Glomerular visceral epithelial cell (primary cell): ENCODE measurements around the gene FOXC2.
"Not testable (repeated sequence)": the region's sequence is repeated elsewhere in the genome, so short reads cannot be mapped to it uniquely, and the experiment has no call there.

Experiments used
- DNase-seq: peaks from one replicate; pipeline ENCODE4 v3.0.0-alpha.2; 2016; ENCODE audit errors: extremely low spot score

FOXC2 gene

GRCh38 chr16:86587955-86588354, 21.3 kb downstream of the FOXC2 start:
- not testable (repeated sequence) for DNase-seq

- peak; percentile 67 for DNase-seq
Observed at GRCh38 chr16:86590501-86591144, 24.0 kb downstream of the FOXC2 start.

- DNase-seq, result no peak
Observed at GRCh38 chr16:86591270-86591669, 24.6 kb downstream of the FOXC2 start.

- DNase-seq, result no peak
Observed at GRCh38 chr16:86593913-86594620, 27.4 kb downstream of the FOXC2 start.

DNA sequence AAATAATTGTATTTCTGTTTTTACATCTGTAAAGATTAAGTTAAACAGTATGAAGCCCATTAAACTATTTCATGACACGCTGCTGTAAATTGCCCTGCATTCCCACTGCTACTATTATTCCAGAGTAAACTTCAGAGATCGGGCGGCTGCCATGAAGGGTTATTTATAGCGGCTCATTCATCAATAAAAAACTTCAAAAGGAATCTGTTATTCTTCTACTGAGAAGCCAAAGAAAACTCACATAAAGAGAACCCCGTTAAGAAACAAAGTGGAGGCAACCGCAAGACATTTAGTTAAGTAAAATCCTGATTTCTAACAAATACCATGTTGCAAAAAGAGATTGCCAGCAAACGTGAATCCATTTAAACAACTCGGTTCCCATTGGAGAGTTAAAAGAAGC, 28.1 kb downstream of the FOXC2 start:
- DNase-seq, result no peak

- no peak for DNase-seq
Observed at GRCh38 chr16:86595983-86596605, 29.5 kb downstream of the FOXC2 start.

GRCh38 chr16:86597126-86597879, 30.7 kb downstream of the FOXC2 start:
- DNase-seq, result no peak

- DNase-seq, result no peak
Observed at GRCh38 chr16:86597880-86598606, 31.4 kb downstream of the FOXC2 start.

GRCh38 chr16:86598607-86599565, 32.3 kb downstream of the FOXC2 start:
- no peak for DNase-seq

DNA sequence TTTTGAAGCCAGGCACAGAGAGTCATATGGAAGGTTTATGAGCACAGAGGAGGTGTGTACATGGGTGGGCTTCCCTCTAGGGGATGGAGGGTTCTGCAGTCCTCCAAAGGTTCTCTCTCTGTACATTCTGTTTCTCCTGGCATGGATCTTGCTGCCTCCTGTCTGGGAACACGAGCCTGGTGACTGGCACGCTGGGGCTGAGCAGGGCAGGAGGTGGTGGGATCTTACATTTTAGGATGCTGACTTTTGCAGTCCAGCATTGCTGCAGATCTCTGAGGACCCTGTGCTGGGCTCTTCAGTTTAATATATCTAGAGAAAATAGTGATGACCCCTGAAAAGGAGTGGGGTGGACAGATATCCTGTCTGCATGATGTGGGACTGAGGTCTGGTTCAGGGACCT, 34.7 kb downstream of the FOXC2 start:
- DNase-seq, result no peak

DNA sequence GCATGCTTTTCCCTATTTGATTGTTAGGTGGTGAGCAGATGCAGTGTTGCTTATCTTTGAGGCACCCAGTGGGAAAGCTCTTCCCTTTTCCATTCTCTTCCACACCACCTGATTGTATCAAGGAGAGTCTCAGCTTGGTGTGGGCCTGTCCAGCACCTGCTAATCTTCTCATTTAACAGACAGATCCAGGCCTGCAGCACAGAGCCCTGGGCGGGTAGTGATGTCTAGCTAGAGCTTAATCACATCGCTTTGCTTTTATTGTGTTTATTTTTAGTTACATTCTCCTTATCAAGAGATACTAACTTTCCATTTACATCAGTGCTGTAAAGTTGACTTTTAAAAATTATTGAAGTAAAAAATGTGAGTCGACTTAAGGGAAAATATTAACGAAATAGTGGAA, 35.9 kb downstream of the FOXC2 start:
- DNase-seq, result no peak

- DNase-seq, result no peak
Observed at GRCh38 chr16:86604436-86605193, 38.0 kb downstream of the FOXC2 start.

- DNase-seq, result no peak
Observed at GRCh38 chr16:86605950-86606349, 39.3 kb downstream of the FOXC2 start.

- DNase-seq, result no peak
Observed at GRCh38 chr16:86608301-86608747, 41.7 kb downstream of the FOXC2 start.

DNA sequence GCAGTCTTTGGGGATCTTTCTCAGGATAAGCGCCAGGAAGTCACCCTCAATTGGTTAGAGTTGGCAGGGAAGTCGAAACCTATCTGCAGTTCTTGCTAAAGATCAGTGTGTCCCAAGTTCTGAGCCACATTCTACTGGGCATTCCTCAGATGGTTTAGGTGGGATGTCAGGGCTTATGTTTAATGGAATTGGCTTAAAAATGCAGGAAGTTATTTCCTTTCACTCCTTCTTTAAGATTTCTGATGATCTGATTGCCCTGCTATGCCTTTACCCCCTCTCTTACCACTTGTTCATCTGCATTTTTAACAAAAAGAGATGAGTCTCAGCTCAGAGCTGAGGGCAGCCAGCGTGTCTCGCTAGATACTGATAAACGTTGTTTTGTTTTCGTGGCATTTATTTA, 42.5 kb downstream of the FOXC2 start:
- peak; percentile 88 for DNase-seq

DNA sequence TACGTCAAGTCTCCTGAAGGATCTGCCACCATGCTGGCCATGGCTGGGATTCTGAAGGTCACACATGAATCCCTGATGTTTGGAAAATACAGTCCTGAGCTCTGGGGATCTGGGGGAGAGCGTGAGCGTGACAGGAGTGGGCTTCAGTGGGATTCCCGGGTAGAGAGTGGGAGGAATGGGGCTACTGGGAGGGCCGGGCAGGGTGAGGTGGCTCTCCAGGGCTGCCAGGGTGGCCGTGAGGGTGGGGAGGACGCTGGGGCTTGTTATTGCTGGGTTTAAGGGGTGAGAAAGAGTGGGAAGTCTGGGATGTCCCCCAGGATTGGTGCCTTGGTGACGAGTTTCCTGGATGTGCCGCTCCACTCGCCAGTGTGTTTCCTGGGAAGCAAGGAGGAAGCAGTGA, 43.0 kb downstream of the FOXC2 start:
- no peak for DNase-seq

DNA sequence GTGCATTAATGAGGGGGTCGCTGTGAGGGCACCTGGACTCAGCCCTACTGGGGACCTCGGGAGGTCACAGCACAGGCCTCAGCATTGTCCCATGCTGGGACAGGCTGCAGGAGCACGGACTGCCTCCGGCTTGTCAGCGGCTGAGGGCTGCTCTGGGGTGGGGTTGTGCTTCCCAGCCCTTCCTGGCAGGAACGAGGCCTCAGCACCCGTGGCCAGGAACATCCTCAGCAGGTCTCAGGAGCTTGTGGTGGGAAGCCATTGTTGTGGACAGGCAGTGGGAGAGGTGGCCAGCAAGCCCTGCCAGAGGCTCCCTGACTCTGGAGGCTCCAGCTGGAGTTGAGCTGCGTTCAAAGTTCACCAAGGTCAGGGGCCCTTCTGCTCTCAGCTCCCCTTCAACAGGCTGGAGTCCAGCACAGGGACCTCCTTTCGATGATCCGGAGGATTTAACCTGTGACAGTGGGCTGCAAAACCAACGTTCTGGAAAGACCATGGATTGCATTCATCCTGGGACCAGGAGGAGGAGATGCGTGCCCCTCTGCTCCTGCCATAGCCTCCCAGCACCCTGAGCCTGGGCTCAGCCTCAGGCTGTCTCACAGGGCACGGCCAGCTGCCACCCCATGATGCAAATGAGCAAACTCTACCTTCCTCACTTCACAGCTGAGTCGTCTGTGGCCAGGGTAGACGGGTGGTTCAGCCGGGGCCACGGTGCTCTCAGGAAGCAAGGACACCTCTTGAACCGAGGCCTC, 44.3 kb downstream of the FOXC2 start:
- DNase-seq, result peak; percentile 20

- DNase-seq, result no peak
Observed at GRCh38 chr16:86611525-86611855, 44.9 kb downstream of the FOXC2 start.

DNA sequence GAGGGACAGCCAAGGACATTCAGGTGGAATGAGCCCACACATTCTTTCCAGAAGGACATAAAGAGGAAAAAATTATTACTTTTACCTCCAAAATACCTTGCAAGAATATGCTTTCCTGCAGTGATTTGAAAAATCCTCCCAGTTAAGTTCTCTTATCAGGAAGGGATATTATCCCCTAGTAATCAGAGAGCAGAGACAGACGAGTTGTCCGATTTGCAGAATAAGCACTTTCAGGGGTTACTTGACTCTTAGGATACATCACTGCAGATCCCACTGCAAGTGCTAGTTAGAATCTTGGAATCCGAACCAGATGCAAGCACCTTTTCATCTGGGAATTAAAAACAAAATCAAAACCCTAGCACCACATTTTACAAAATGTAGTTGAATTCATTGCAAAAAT, 45.3 kb downstream of the FOXC2 start:
- no peak for DNase-seq
